GM21619 (cell line): ENCODE data around the gene ZBTB7C.

ENCODE experiments used
- ATAC-seq: cut with Tn5 transposase; IDR thresholded peaks from one replicate; pipeline ENCODE4 v1.9.1; 2021; ENCODE audit not compliant: unreplicated experiment

Gene ZBTB7C

DNA sequence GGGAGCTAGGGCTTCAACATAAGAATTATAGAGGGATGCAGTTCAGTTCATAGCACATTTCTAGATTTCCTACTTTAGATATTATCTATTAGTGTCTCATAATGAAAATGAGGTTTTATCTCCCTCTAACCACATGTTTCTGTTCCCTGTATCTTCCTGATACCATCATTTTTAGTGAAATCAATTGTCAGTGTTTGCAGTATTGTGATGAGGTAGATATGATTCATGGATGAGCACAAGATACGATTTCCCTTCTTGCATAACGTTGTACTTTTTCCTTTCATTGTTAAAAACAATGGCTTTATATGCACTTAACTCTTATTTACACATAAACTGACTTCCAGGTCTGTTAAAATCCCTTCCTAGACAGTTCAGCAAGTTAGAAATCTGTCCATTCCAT is 211.4 kb downstream of the ZBTB7C start:
- no peak for ATAC-seq

DNA sequence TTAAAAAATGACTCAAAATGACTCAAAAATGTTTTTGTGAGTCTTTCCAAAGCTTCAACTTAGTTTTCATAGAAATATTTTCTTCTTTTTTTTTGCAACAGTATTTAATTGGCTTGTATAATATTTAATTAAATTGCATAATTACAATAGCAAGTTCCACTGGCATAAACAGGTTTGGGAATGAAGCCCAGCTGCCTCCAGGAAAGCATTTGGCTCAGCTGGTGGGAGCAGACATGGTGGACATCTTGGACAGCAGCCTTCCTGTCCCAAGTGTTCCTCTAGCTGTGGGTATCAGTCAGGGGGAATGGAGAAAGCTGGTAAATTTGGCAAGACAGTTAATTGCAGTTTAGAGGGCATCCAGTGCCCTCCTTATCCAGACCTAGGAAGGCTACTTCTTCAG is 213.4 kb downstream of the ZBTB7C start:
- ATAC-seq = no peak

DNA sequence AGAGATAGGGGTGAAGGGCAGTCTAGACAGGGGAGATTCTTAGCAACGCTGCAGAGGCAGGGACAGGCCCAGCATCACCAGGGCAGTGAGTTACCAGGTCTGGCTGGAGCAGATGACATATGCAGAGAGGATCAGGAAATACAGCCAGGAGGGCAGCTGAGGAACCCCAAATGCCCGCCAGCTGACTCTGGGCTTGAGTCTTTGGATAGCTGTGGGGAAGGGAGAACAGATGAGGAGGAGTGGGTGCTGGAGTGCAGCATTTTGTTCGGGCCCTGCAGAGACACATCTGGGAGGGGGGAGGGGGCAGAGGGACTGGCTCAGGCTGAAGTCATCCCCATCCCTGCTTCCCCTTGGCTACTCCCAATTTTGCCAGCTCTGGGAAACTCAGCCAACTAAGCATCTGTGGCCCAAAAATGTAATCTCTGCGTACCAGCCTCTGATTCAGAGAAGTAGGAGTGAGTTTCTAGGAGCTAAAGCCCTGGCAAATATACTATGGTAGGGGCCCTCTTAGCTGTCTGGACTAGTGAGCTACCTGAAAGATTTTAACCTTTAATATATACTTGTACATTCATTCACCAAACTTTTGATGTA is 214.5 kb downstream of the ZBTB7C start:
- ATAC-seq = no peak

DNA sequence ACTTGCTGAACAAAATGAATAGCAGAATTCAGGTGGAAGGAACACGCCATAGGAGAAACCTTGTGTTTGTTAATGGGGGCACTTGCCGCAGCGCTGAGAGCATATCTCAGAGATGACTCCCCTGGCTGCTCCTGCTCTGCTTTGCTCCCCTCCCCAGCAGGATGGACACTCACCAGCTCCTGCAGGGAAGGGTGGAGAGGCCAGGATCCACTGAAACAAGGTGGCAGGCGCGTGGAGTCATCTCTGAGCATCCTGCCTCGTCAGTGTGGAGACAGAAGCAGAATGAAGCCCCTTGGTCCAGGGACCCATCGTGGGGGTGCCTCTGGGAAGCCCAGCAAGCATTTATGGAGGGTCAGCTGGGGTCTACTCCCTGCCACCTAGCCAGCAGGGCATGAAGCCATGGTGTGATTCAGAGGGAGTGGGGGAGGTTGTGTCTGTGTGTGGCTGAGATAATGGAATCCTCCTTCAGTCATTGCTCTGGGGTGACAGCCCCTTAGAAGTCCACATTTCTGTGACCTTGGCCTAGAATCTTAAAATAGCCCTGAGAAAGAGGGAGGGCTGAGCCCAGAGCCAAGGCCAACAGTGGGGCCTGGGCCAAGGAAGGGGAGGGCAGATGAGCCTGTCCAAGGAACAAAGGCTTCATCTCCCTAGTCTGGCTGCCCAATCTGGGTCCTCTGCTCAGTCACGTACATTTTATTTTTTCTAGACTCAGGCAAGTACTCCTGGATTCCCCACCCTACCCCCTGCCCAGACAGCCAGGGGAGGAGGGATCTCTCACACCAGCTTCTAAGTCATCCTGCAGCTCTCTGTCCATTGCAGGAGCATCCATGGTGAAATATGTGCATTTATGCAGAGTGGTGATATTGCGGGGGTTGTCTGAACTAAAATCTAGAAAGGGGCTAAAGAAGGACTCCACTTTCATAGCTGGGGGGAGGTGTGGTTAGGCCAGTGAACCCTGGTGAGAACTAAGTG is 215.4 kb downstream of the ZBTB7C start:
- no peak for ATAC-seq

DNA sequence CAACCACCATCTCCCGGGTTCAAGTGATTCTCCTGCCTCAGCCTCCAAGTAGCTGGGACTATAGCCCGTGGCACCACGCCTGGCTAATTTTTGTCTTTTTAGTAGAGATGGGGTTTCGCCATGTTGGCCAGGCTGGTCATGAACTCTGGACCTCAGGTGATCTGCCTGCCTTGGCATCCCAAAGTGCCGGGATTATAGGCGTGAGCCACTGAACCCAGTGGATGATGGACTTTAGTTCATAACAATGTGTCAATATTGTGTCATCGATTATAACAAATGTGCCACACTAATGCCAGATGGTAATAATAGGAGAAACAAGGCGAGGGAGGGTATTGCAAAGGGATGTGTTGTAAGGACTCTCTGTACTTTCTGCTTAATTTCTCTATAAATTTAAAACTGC is 216.6 kb downstream of the ZBTB7C start:
- ATAC-seq = no peak

DNA sequence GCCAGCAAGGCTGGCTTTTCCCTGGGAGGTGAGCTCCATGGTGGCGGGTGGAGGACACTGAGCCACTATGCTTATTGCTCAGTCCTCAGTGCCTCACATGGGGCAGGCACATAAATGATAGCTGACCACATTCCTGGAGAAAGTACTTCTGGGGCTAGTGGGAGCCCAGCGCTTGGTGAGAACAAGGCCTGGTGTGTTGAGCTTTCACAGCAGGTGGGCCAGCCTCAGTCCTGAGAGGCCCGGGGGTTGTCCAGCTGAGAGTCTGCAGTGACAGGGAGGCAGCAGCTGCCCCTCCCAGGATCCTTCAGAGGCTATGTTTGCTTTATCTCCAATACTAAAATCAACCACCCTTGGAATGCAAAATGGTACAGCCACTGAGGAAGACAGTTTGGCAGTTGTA is 217.7 kb downstream of the ZBTB7C start:
- ATAC-seq = no peak

DNA sequence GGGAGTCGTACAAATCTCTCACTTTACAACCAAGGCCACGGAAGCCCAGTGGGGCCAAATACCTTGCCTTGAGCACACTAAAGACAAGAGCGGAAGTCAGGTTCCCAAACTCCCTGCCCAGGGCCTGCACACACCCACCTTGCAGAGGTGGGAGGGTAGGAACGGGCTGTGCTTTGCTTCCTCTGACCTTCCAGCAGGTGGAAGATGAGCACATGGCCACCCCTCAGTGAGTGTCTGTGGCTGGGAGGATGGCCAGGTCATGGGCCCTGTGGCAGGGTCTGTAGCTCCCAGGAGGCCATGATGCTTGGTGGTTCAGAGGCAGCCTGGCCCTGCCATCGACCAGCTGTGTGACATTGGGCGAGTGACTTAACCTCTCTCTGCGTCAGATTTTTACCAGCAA is 218.2 kb downstream of the ZBTB7C start:
- ATAC-seq = no peak

DNA sequence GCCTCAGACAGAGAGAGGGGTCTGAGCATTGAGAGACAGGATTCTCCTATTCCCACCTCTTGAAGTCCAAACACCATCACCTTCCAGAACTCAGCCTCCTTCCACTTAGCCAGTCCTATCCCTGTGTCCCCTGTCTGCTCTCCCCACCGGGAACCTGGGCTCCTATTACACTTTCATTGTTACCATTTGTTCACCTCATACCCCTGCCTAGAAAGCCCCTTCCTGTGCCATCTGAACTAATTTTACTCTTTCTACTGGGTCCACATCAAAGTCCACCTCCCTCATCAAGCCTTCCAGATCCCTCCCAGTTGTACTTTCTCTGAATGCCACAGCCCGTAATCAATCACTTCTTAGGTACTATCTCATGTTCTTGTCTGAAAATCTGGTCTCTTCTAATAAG is 220.6 kb downstream of the ZBTB7C start:
- ATAC-seq = no peak

DNA sequence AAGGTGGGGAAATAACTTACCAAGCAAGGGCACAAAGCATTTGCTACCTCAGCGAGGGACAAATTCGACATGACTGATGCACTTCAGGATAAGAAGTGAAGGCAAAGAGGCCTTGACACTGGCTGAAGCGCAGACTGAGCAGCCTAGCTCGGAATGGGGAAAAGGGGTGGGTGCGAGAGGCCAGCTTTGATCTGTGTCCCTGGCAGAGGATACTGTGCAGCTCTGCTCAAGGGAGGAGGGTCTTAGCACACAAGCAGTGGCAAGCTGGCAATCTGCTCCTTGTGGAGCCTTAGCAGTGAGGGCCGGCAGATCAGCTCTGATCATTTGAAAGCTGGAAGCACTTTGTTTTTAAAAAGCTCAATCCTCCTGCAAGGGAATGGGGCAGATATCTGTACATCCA is 222.3 kb downstream of the ZBTB7C start:
- no peak for ATAC-seq

DNA sequence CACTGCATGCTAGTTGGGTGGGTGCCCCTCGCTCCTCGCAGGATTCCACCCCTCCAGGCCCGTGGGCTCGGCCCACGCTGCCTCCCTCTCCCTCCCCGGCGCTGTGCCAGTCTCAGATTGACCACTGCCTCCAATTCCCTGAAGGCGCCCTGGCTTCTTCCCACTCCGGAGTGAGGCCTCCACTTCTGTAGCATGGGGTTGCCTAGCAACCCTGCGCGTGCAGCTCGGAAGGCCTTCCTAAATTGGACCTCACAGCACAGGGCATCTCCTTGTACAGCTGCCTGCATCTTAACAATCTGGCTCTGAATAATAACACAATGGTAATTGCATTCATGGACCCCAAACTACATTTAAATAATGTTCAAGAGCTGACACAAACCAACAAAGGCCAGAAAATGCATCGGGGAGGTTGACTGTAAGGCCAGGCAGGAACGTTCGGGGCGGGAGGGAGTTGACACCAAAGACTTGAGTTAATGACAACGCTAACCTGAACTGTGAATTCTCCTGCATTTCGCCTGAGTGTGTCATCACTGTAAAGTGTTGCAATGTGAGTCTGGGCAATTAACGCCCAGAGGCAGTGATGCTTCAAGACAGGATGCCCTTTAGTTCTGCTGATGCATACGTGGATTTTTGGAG is 222.9 kb downstream of the ZBTB7C start:
- ATAC-seq = no peak

DNA sequence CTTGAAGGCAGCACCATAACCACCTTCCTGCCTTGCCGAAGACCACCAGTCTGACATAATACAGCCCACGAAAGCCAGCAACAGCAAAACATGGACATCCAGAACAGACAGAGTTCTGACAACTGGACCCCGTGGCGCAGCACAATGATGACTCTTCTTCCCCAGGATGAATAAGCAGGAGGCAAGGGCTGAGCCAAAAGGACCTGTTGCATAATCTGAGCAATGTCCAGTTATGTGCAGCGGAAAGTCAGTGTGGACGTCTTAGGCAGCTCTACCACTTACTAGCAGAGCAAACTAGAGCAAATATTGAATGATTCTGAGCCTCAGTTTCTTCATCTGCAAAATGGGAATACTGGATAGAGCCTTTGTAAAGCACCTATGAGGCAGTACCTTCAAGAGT is 225.1 kb downstream of the ZBTB7C start:
- ATAC-seq = no peak

DNA sequence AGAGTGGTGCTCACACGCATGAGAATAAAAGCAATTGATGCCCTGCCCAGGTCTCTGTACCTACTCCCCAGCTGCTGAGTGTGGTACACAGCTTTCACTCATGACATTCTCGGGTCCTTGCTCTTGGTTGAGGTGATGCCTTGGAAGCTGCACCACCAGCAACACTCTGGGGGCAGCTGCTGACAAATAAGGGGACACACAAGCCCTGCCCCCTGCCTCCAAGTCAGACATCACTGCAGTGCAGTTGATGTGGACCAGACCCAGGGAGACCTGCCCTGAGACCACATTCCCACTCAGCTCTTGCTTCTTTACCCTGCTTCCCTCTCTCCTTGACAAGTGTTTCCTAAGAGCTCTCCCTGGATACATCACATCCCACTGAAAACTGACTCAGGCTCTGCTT is 225.6 kb downstream of the ZBTB7C start:
- ATAC-seq = no peak

DNA sequence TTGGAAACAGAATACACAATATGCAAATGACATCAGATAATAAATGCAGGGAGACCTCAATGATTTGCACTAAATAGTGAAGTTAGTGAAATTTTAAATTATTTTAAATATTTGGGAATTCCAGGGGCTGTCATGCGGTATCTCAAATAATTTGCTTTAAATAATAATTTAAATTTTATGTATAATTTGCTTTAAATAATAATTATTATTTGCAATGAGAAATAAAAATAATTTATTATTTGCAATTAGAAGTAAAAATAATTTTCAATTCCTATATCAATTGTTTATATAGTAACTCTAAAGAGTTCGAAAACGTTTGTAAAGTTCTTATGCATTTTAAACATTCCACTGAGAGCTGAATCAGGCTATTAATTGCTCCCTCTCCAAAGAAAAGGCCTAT is 226.4 kb downstream of the ZBTB7C start:
- ATAC-seq = no peak

DNA sequence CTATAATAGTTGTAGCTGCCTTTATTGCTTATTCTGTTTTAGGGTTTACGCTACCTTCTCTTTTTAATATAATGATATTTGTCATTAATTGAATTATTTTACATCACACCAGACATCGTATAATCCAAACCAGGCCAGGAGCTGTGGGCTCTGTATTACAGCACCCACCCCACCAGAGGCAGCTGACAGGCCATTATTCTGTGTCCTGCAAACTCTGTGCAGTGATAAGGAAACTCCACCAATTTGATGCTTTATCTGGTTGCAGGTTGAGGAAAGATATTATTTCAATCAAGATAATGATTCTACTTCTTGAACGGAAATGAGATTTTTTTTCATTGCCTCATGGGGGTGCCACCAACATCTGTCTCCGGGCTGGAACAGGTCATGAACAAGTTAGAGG is 227.3 kb downstream of the ZBTB7C start:
- no peak for ATAC-seq

DNA sequence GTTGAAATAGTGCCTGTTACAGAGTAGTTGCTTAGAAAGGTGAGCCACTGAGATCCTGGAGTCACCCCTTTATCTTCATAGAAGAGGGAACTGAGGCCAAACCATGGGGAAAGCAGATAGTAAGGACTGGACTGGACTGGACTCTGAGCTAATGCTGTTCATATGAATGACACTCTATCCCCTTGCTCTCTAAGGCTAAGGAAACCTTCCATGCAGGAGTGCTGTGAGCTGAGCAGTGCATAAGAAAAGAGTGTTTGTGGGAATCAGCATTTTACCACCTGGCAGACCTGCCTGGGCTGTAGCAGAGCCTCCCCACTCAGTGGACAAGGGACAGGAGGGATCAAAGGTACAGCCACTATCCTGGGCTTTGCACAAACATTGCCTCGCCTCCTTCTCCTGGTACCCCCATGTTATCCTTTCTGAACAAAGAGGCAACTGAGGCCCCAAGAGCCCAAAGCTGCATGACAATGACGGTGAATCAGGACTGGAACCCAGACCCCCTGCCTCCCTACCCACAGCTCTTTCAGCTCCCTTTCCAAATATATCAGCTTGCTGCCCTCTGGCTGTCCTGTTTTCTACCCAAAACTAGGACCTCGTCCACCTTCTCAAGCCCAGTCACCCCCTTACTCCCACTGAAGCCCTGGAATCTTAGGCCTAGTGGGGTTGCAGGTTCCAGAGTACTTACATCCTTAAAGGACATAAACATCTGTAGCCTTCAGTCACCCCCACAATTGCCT is 227.9 kb downstream of the ZBTB7C start:
- no peak for ATAC-seq

DNA sequence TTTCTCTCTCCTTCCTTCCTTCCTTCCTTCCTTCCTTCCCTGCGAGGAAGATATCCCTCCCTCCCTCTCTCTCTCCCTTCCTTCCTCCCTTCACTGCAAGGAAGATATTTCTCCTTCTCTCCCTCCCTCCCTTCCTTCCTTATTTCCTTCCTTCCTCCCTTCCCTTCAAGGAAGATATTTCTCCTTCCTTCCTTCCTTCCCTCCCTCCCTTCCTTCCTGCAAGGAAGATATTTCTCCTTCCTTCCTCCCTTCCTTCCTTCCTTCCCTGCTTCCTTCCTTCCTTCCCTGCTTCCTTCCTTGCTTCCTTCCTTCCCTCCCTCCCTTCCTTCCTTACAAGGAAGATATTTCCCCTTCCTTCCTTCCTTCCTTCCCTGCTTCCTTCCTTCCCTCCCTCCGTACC is 229.5 kb downstream of the ZBTB7C start:
- no peak for ATAC-seq

DNA sequence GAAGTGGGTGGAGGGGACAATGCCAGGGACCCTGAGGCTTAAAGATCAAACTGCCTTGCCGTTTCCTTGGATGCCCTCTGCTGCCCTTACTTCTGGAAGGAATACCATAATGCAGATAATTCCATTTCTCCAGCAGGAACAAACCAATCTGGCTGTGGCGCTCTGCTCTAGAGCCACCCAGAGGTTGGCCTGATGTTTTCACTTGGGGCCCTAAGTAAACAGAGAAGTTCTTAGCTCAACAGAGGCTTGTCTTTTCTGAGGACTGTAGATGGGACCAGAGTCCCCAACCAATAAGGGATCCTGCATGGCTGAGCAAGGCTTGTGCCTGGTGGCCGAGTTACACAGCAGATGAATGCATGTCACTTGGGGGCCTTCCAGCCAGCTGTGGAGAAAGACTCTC is 230.2 kb downstream of the ZBTB7C start:
- ATAC-seq = no peak

DNA sequence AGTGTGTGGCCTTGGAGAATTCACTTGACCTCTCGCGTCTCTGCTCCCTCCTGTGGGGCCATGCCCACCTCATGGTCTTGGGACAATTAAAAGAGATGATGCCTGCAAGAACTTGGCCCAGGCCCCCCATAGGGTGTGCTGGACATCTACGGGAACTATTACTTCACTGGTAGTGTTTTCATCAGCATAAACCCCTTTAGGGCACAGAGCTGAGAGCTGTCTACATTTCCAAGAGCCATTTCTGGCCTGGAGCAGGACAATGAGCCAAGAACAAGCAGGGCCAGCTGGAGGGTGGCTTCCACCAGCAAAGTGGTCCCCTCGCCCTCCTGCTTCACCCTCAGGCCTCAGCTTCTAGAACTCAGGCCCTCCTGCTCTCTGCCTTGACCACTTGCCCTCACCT is 232.3 kb downstream of the ZBTB7C start:
- no peak for ATAC-seq

DNA sequence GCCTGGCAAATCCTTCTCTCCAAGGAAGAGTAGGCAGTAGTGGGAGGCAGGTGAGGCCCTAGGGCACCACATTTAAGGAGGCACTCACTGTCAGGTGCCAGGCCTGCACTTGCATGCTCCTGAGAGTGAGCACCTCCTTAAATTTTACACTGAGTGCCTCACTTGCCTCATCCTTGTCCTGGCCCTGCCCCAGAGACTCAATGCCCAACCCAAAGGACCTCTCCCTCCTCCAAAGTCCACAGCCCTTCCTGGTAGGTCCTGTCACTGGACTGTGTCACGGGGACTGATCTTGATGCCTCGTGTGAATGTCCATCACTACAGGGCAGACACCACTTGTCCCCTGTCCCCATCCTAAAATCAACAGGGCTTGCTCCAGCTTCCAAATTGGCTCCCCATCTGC is 235.6 kb downstream of the ZBTB7C start:
- ATAC-seq = no peak

DNA sequence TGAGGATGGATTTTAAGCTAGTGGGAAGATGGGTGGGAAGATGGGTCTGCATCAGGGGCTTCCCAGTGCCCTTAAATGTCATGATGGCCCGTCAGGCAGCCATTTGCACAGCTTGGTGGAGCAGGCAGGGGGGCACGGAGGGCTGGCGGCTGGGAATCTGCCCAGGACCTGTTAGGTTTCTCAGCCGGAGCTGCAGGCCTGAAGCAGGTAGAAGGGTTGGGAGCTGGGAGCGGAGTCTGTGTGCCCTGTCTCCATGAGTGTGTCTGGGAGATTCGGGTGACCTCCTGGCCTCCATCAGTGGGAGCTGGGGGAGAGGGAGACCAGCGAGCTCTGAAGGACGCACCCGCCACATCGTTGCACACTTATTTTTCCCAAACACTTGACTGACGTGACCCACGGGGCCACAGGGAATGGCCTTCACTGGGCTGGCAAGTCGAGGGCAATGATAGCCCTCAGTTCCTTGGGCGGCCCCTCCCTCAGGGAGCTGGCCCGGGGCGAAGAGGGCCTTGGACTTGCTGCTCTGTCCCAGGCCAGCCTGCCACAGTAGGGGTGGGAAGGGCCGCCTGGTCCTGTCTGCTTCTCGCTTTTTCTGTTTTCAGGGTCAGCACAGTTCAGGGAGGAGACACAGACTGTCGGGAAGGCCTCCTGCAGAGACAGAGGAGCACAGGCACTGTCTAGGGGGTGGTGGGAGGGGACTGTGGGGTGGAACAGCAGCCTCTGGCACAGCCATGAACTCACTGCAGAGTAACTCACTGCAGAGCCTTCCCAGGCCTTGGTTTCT is 236.8 kb downstream of the ZBTB7C start:
- no peak for ATAC-seq
